Measurements from ENCODE around the gene ATP7A. TPM values are rescaled to one million over a fixed set of nuclear protein-coding genes. Genes with fewer than 3 reads are reported as not detected.

The ATP7A gene
- total and polyA plus RNA-seq, 2 experiments from 2014 or later: 3.7 to 13.0 TPM

- no peaks in the 10 kb centered on the region for H3K36me3 ChIP-seq (replicated peaks; ENCODE audit: insufficient read depth, low read depth)
- H3K9me2 ChIP-seq (replicated peaks; ENCODE audit: insufficient read depth): no peaks in the 10 kb centered on the region
- WGBS (ENCODE audit: low lambda C conversion rate, missing lambda C conversion rate): 85% methylated on average over 6 of the region's 6 CpGs
- no peak overlapping the region for H2AFZ ChIP-seq
- H3K4me2 ChIP-seq: no peak overlapping the region
- no peaks in the 10 kb centered on the region for H3K9me3 ChIP-seq (ENCODE audit: low read depth)
- no peaks in the 10 kb centered on the region for H4K20me1 ChIP-seq (ENCODE audit: insufficient read depth, poor library complexity, severe bottlenecking)
- H3K27me3 ChIP-seq: no peaks in the 10 kb centered on the region
- H3K27ac ChIP-seq: no peak overlapping the region
- H3K4me1 ChIP-seq (ENCODE audit: insufficient read depth): no peaks in the 10 kb centered on the region
- TF ChIP-seq EZH2phosphoT487 (IDR thresholded peaks at IDR 0.05; ENCODE audit: low read depth, severe bottlenecking, unreplicated experiment): no peak
- no peaks in the 10 kb centered on the region for H3K79me2 ChIP-seq
- DNase-seq (ENCODE audit: low spot score): no peak
- no peak overlapping the region for H3K4me3 ChIP-seq
These were observed 124.6 kb downstream of the ATP7A start for GRCh38 chrX:78035061-78035460.

GRCh38 chrX:78037881-78038280 lies 127.4 kb downstream of the ATP7A start:
- no peaks in the 10 kb centered on the region for H4K20me1 ChIP-seq (ENCODE audit: insufficient read depth, poor library complexity, severe bottlenecking)
- H2AFZ ChIP-seq: no peak overlapping the region
- H3K4me3 ChIP-seq: no peak overlapping the region
- no peaks in the 10 kb centered on the region for H3K9me2 ChIP-seq (replicated peaks; ENCODE audit: insufficient read depth)
- H3K36me3 ChIP-seq (replicated peaks; ENCODE audit: insufficient read depth, low read depth): no peaks in the 10 kb centered on the region
- no peak for DNase-seq (ENCODE audit: low spot score)
- no peaks in the 10 kb centered on the region for H3K79me2 ChIP-seq
- WGBS (ENCODE audit: low lambda C conversion rate, missing lambda C conversion rate): 77% methylated on average over 3 of the region's 3 CpGs
- no peaks in the 10 kb centered on the region for H3K27me3 ChIP-seq
- H3K4me2 ChIP-seq: no peak overlapping the region
- no peaks in the 10 kb centered on the region for H3K9me3 ChIP-seq (ENCODE audit: low read depth)
- no peaks in the 10 kb centered on the region for H3K4me1 ChIP-seq (ENCODE audit: insufficient read depth)
- TF ChIP-seq EZH2phosphoT487 (IDR thresholded peaks at IDR 0.05; ENCODE audit: low read depth, severe bottlenecking, unreplicated experiment): no peak
- TF ChIP-seq EZH2 (IDR thresholded peaks at IDR 0.05; ENCODE audit: borderline replicate concordance): no peak
- no peak for TF ChIP-seq CTCF (IDR thresholded peaks at IDR 0.05; ENCODE audit: poor library complexity)
- no peak overlapping the region for H3K27ac ChIP-seq

GRCh38 chrX:78042601-78043000 lies 132.1 kb downstream of the ATP7A start:
- 94% methylated on average over 1 of the region's 1 CpG for WGBS (ENCODE audit: low lambda C conversion rate, missing lambda C conversion rate)

GRCh38 chrX:78046362-78046761 lies 135.9 kb downstream of the ATP7A start:
- Histone ChIP-seq H3K9me3 (ENCODE audit: low read depth) (no peaks in the 10 kb centered on the region), H2AFZ (no peak overlapping the region), H3K4me1 (ENCODE audit: insufficient read depth) (no peaks in the 10 kb centered on the region), H3K79me2 (no peaks in the 10 kb centered on the region), H3K9me2 (replicated peaks; ENCODE audit: insufficient read depth) (no peaks in the 10 kb centered on the region), H3K27ac (no peak overlapping the region), H4K20me1 (ENCODE audit: insufficient read depth, poor library complexity, severe bottlenecking) (no peaks in the 10 kb centered on the region), H3K27me3 (no peaks in the 10 kb centered on the region), H3K4me3 (no peak overlapping the region), H3K36me3 (replicated peaks; ENCODE audit: insufficient read depth, low read depth) (no peaks in the 10 kb centered on the region), H3K4me2 (no peak overlapping the region)
- no peak for TF ChIP-seq EZH2phosphoT487 (IDR thresholded peaks at IDR 0.05; ENCODE audit: low read depth, severe bottlenecking, unreplicated experiment)
- no peak for TF ChIP-seq EZH2 (IDR thresholded peaks at IDR 0.05; ENCODE audit: borderline replicate concordance)
- TF ChIP-seq CTCF (IDR thresholded peaks at IDR 0.05; ENCODE audit: poor library complexity): no peak
- WGBS (ENCODE audit: low lambda C conversion rate, missing lambda C conversion rate): 68% methylated on average over 4 of the region's 4 CpGs
- DNase-seq (ENCODE audit: low spot score): no peak

More at GRCh38 chrX:78042601-78043000, 132.1 kb downstream of the ATP7A start:
- H3K4me3 ChIP-seq: no peak overlapping the region
- H4K20me1 ChIP-seq (ENCODE audit: insufficient read depth, poor library complexity, severe bottlenecking): no peaks in the 10 kb centered on the region
- no peaks in the 10 kb centered on the region for H3K79me2 ChIP-seq
- no peak overlapping the region for H3K27ac ChIP-seq
- no peaks in the 10 kb centered on the region for H3K9me2 ChIP-seq (replicated peaks; ENCODE audit: insufficient read depth)
- H3K9me3 ChIP-seq (ENCODE audit: low read depth): no peaks in the 10 kb centered on the region
- TF ChIP-seq EZH2 (IDR thresholded peaks at IDR 0.05; ENCODE audit: borderline replicate concordance) (no peak), CTCF (IDR thresholded peaks at IDR 0.05; ENCODE audit: poor library complexity) (no peak), EZH2phosphoT487 (IDR thresholded peaks at IDR 0.05; ENCODE audit: low read depth, severe bottlenecking, unreplicated experiment) (no peak)
- no peak overlapping the region for H2AFZ ChIP-seq
- no peaks in the 10 kb centered on the region for H3K4me1 ChIP-seq (ENCODE audit: insufficient read depth)
- H3K36me3 ChIP-seq (replicated peaks; ENCODE audit: insufficient read depth, low read depth): no peaks in the 10 kb centered on the region
- DNase-seq (ENCODE audit: low spot score): no peak
- no peaks in the 10 kb centered on the region for H3K27me3 ChIP-seq
- no peak overlapping the region for H3K4me2 ChIP-seq

All from hepatocyte (in vitro differentiated cells).